ENCODE results near the gene ASCC3.
"Not testable (repeated sequence)": the region's sequence is repeated elsewhere in the genome, so short reads cannot be mapped to it uniquely, and the experiment has no call there.

GRCh38 chr6:100641147-100641546 is 240.0 kb downstream of the ASCC3 start:
- not testable (repeated sequence) for TF ChIP-seq POLR2A (IDR thresholded peaks at IDR 0.05); CTCF (IDR thresholded peaks at IDR 0.05 in 4 of 5, conservative IDR thresholded peaks at IDR 0.05 in 1 of 5)

Data from gastrocnemius medialis (tissue), 4 donors.